ENCODE results near the gene ATL3.
A peak's percentile ranks its signal among the peaks of the same experiment; 100 is the strongest.
"Not testable (repeated sequence)": the region's sequence is repeated elsewhere in the genome, so short reads cannot be mapped to it uniquely, and the experiment has no call there.

Gene ATL3

GRCh38 chr11:63663809-63664208 is 7.4 kb downstream of the ATL3 start:
- TF ChIP-seq CTCF (conservative IDR thresholded peaks at IDR 0.05): no peak

GRCh38 chr11:63660972-63661371 is 10.2 kb downstream of the ATL3 start:
- no peak overlapping the region for H3K27ac ChIP-seq
- TF ChIP-seq CTCF (conservative IDR thresholded peaks at IDR 0.05): no peak

More at GRCh38 chr11:63663809-63664208, 7.4 kb downstream of the ATL3 start:
- H3K27ac ChIP-seq: no peak overlapping the region

GRCh38 chr11:63652671-63653070 is 18.5 kb downstream of the ATL3 start:
- H3K27ac ChIP-seq: peak overlapping the region; percentile 0; the same call in 1 of the 2 replicates
- no peak for TF ChIP-seq CTCF (conservative IDR thresholded peaks at IDR 0.05)

GRCh38 chr11:63643205-63643604 is 28.0 kb downstream of the ATL3 start:
- no peak overlapping the region for H3K27ac ChIP-seq
- no peak for TF ChIP-seq CTCF (conservative IDR thresholded peaks at IDR 0.05)

- H3K27ac ChIP-seq: no peak overlapping the region
- peak; percentile 69 for TF ChIP-seq CTCF (conservative IDR thresholded peaks at IDR 0.05)
Observed at GRCh38 chr11:63641727-63642126, 29.4 kb downstream of the ATL3 start.

GRCh38 chr11:63639199-63639832 is 31.9 kb downstream of the ATL3 start:
- no peak overlapping the region for H3K27ac ChIP-seq
- TF ChIP-seq CTCF (conservative IDR thresholded peaks at IDR 0.05): peak; percentile 92

GRCh38 chr11:63638436-63638835 is 32.7 kb downstream of the ATL3 start:
- not testable (repeated sequence) for H3K27ac ChIP-seq

- TF ChIP-seq CTCF (conservative IDR thresholded peaks at IDR 0.05): peak; percentile 100
- H3K27ac ChIP-seq: peak overlapping the region; percentile 94
Observed at GRCh38 chr11:63635762-63636465, 35.3 kb downstream of the ATL3 start.
